GM10248 (cell line): ENCODE data around the gene PSMA2.

Experiments used
- CTCF ChIA-PET: fragments of 300-600 bp; sonication (Branson Sonifier 250); formaldehyde crosslinking; extraction: SDS; loops from one replicate; lab custom pipeline; 2021; ENCODE audit warnings: antibody characterized with exemption; lab: Yijun Ruan, JAX
- POLR2A ChIA-PET: fragments of 350-650 bp; sonication (Branson Sonifier 250); formaldehyde crosslinking; extraction: SDS; loops from one replicate; lab custom pipeline; 2020; ENCODE audit warnings: antibody characterized with exemption; lab: Yijun Ruan, JAX
- DNase-seq: peaks from one replicate; pipeline ENCODE4 v3.0.0; 2012; ENCODE audit errors: extremely low spot score
- CTCF ChIP-seq: IDR thresholded peaks from 2 replicates; pipeline ENCODE4 v1.5.1; 2012; ENCODE audit warnings: mild to moderate bottlenecking, low read depth; ENCODE audit errors: extremely low read depth, missing control alignments, control extremely low read depth

PSMA2 gene

GRCh38 chr7:42959549-42959948 lies 27.6 kb upstream of the PSMA2 start:
- TF ChIP-seq CTCF: no peak
- CTCF ChIA-PET: interaction anchor here (1.3 to 4.6 kb wide), 4 partner anchors 12 to 302 kb away, joined by 4 to 24 read pairs (median 8); no protein-coding TSS in a partner anchor
- POLR2A ChIA-PET: no interaction called here
- no peak for DNase-seq

GRCh38 chr7:42956062-42956461 lies 24.1 kb upstream of the PSMA2 start:
- no peak for DNase-seq
- ChIA-PET CTCF (interaction anchor here (4.2 kb wide), 1 partner anchor 15 kb away, joined by 21 read pairs; no protein-coding TSS in a partner anchor), POLR2A (no interaction called here)
- no peak for TF ChIP-seq CTCF

GRCh38 chr7:42953994-42954393 lies 22.0 kb upstream of the PSMA2 start:
- CTCF ChIA-PET: interaction anchor here (1.4 to 4.2 kb wide), 4 partner anchors 11 to 18 kb away, joined by 5 to 21 read pairs (median 6); no protein-coding TSS in a partner anchor
- POLR2A ChIA-PET: no interaction called here
- DNase-seq: no peak
- no peak for TF ChIP-seq CTCF

GRCh38 chr7:42952328-42952727 lies 20.4 kb upstream of the PSMA2 start:
- TF ChIP-seq CTCF: no peak
- ChIA-PET CTCF (no interaction called here), POLR2A (no interaction called here)
- no peak for DNase-seq

GRCh38 chr7:42950417-42950816 lies 18.4 kb upstream of the PSMA2 start:
- ChIA-PET POLR2A (no interaction called here), CTCF (interaction anchor here (1.2 to 2.5 kb wide), 2 partner anchors 9 to 10 kb away, joined by 4 to 11 read pairs; no protein-coding TSS in a partner anchor)
- no peak for TF ChIP-seq CTCF
- no peak for DNase-seq

GRCh38 chr7:42947521-42947920 lies 15.5 kb upstream of the PSMA2 start:
- CTCF ChIA-PET: interaction anchor here (0.9 to 2.4 kb wide), 5 partner anchors 8 to 531 kb away, joined by 3 to 6 read pairs (median 4); no protein-coding TSS in a partner anchor
- no peak for DNase-seq
- no peak for TF ChIP-seq CTCF
- POLR2A ChIA-PET: no interaction called here
